Measurements from ENCODE around the gene ISM1. TPM values are rescaled to one million over a fixed set of nuclear protein-coding genes. Genes with fewer than 3 reads are reported as not detected.

Gene ISM1
- total RNA-seq, 4 donors from 2014 or later: 0.49 to 6.2 (median 2.3) TPM; not detected in 1

- intact Hi-C loops (cut with DNase I; ENCODE audit: low total_unique reads): no loop called here
- DNase-seq: no peak
- H3K9me3 ChIP-seq: no peaks in the 10 kb centered on the region
- no peaks in the 10 kb centered on the region for H3K36me3 ChIP-seq
- no peaks in the 10 kb centered on the region for H3K27me3 ChIP-seq
- TF ChIP-seq, protein P1, sequence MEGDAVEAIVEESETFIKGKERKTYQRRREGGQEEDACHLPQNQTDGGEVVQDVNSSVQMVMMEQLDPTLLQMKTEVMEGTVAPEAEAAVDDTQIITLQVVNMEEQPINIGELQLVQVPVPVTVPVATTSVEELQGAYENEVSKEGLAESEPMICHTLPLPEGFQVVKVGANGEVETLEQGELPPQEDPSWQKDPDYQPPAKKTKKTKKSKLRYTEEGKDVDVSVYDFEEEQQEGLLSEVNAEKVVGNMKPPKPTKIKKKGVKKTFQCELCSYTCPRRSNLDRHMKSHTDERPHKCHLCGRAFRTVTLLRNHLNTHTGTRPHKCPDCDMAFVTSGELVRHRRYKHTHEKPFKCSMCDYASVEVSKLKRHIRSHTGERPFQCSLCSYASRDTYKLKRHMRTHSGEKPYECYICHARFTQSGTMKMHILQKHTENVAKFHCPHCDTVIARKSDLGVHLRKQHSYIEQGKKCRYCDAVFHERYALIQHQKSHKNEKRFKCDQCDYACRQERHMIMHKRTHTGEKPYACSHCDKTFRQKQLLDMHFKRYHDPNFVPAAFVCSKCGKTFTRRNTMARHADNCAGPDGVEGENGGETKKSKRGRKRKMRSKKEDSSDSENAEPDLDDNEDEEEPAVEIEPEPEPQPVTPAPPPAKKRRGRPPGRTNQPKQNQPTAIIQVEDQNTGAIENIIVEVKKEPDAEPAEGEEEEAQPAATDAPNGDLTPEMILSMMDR (IDR thresholded peaks at IDR 0.05): no peak
- H3K4me1 ChIP-seq: no peaks in the 10 kb centered on the region
- H3K4me3 ChIP-seq: no peak overlapping the region
- H3K27ac ChIP-seq: no peak overlapping the region
Measured at GRCh38 chr20:13186043-13186774, 34.9 kb upstream of the ISM1 start.

DNA sequence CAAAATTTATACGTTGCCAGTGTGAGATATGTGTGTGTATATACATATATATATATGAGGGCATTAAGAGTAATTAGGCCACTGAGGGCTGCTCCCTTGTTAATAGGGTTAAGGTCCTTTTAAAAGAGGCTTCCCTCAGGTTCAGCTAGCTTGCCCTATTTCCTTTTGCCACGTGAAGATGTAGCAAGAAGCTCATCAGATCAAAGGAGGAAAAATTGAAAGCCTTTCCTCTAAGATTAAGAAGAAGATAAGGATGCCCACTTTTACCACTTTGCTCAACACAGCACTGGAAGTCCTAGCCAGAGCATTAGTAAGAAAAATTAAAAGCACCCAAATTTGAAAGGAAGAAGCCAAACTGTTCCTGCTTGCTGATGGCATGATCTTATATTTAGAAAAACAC lies 33.2 kb upstream of the ISM1 start:
- no peak for DNase-seq
- H3K27ac ChIP-seq: no peak overlapping the region
- no peaks in the 10 kb centered on the region for H3K27me3 ChIP-seq
- no peak overlapping the region for H3K4me3 ChIP-seq
- no peaks in the 10 kb centered on the region for H3K4me1 ChIP-seq
- no peaks in the 10 kb centered on the region for H3K36me3 ChIP-seq
- no peaks in the 10 kb centered on the region for H3K9me3 ChIP-seq
- intact Hi-C loops (cut with DNase I; ENCODE audit: low total_unique reads): no loop called here
- TF ChIP-seq POLR2A (IDR thresholded peaks at IDR 0.05): no peak
- TF ChIP-seq, protein P1 (IDR thresholded peaks at IDR 0.05): no peak

DNA sequence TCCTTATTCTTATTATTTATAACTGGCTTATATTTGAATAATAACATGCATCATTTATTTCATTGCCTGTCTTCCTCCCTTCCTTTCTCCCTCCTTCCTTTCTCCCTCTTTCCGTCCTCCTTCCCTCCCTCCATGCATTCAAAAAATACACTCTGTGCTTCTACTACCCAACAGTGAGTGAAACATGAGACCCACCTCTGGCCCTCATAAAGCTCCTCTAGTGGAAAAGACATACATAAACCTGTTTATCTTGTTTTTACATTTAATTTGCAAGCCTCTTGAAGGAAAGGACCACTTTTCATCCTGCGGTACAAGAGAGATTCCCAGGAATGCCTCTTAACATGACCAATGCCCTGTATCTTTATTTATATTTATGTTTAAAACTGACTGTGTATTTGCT lies 21.8 kb upstream of the ISM1 start:
- TF ChIP-seq, protein P1 (IDR thresholded peaks at IDR 0.05): no peak
- no peak for TF ChIP-seq POLR2A (IDR thresholded peaks at IDR 0.05)
- no peak overlapping the region for H3K4me3 ChIP-seq
- H3K9me3 ChIP-seq: no peaks in the 10 kb centered on the region
- DNase-seq: no peak
- no peaks in the 10 kb centered on the region for H3K4me1 ChIP-seq
- H3K27me3 ChIP-seq: no peaks in the 10 kb centered on the region
- intact Hi-C loops (cut with DNase I; ENCODE audit: low total_unique reads): no loop called here
- H3K36me3 ChIP-seq: no peaks in the 10 kb centered on the region
- H3K27ac ChIP-seq: no peak overlapping the region

GRCh38 chr20:13200767-13201500 lies 20.1 kb upstream of the ISM1 start:
- no peaks in the 10 kb centered on the region for H3K4me1 ChIP-seq
- H3K9me3 ChIP-seq: no peaks in the 10 kb centered on the region
- intact Hi-C loops (cut with DNase I; ENCODE audit: low total_unique reads): no loop called here
- TF ChIP-seq, protein P1 (IDR thresholded peaks at IDR 0.05): no peak
- TF ChIP-seq POLR2A (IDR thresholded peaks at IDR 0.05): no peak
- no peak for DNase-seq
- no peaks in the 10 kb centered on the region for H3K27me3 ChIP-seq
- no peaks in the 10 kb centered on the region for H3K36me3 ChIP-seq
- no peak overlapping the region for H3K27ac ChIP-seq
- H3K4me3 ChIP-seq: no peak overlapping the region

- no peak overlapping the region for H3K4me3 ChIP-seq
- no peak for DNase-seq
- no peak overlapping the region for H3K27ac ChIP-seq
- TF ChIP-seq, protein P1 (IDR thresholded peaks at IDR 0.05): no peak
- no peak for TF ChIP-seq POLR2A (IDR thresholded peaks at IDR 0.05)
- no peaks in the 10 kb centered on the region for H3K36me3 ChIP-seq
- H3K4me1 ChIP-seq: no peaks in the 10 kb centered on the region
- no peaks in the 10 kb centered on the region for H3K27me3 ChIP-seq
- H3K9me3 ChIP-seq: no peaks in the 10 kb centered on the region
- intact Hi-C loops (cut with DNase I; ENCODE audit: low total_unique reads): no loop called here
Measured at GRCh38 chr20:13202565-13202964, 18.5 kb upstream of the ISM1 start.
